IMR-90 (cell line): ENCODE data around the gene MZT2A. TPM values are rescaled to one million over a fixed set of nuclear protein-coding genes. Genes with fewer than 3 reads are reported as not detected.
"Not testable (repeated sequence)": the region's sequence is repeated elsewhere in the genome, so short reads cannot be mapped to it uniquely, and the experiment has no call there.

ENCODE experiments used
- ATAC-seq: fragments of 200-7000 bp; cut with Tn5 transposase; 2 replicates; pipeline ENCODE4 v1.9.1; 2020; ENCODE audit warnings: low read depth, mild to moderate bottlenecking, moderate library complexity
- BruUV-seq: library from RNA; stranded (reverse); fragments of 400-500 nt; replicated peaks from 2 replicates; lab custom pipeline; 2021; lab: Mats Ljungman, UMichigan
- CTCF ChIA-PET: fragments of 300-600 bp; formaldehyde crosslinking; extraction: SDS; loops from one replicate; lab custom pipeline; 2021; ENCODE audit warnings: antibody characterized with exemption; lab: Yijun Ruan, JAX
- POLR2A ChIA-PET: fragments of 300-600 bp; sonication (Branson Sonifier 250); formaldehyde crosslinking; loops from one replicate; lab custom pipeline; 2022; ENCODE audit warnings: antibody characterized with exemption; ENCODE audit not compliant: unreplicated experiment; lab: Charles Lee
- DNase-seq: peaks from one replicate; pipeline ENCODE4 v3.0.0; 2013
- H2AFZ ChIP-seq: replicated peaks from 2 replicates; pipeline ENCODE3; 2013; ENCODE audit warnings: low read length, mild to moderate bottlenecking; ENCODE audit not compliant: poor library complexity
- H2AK5ac ChIP-seq: 2 replicates; pipeline ENCODE4 v1.6.1; 2013; ENCODE audit warnings: low read depth, low read length, inconsistent platforms
- H2AK9ac ChIP-seq: replicated peaks from 2 replicates; pipeline ENCODE3; 2013; ENCODE audit warnings: mild to moderate bottlenecking, low read depth, low read length, moderate library complexity; ENCODE audit not compliant: poor library complexity
- H2BK120ac ChIP-seq: 2 replicates; pipeline ENCODE4 v1.6.1; 2013; ENCODE audit warnings: low read depth, low read length, inconsistent platforms
- H2BK15ac ChIP-seq: 3 replicates; pipeline ENCODE4 v1.6.1; 2013; ENCODE audit warnings: low read depth, low read length, inconsistent platforms
- H2BK20ac ChIP-seq: 2 replicates; pipeline ENCODE4 v1.6.1; 2013; ENCODE audit warnings: low read depth, mild to moderate bottlenecking, inconsistent platforms, low read length, moderate library complexity
- H2BK5ac ChIP-seq: 2 replicates; pipeline ENCODE4 v1.6.1; 2013; ENCODE audit warnings: mild to moderate bottlenecking, low read depth, low read length, inconsistent platforms; ENCODE audit not compliant: poor library complexity, severe bottlenecking
- H3K14ac ChIP-seq: replicated peaks from 2 replicates; pipeline ENCODE4 v1.6.1; 2013; ENCODE audit warnings: low read depth, low read length, inconsistent platforms
- H3K18ac ChIP-seq: 2 replicates; pipeline ENCODE4 v1.6.1; 2013; ENCODE audit warnings: low read depth, low read length, control low read depth
- H3K23ac ChIP-seq: 2 replicates; pipeline ENCODE4 v1.6.1; 2013; ENCODE audit warnings: low read depth, low read length, inconsistent platforms
- H3K27ac ChIP-seq: 2 replicates; pipeline ENCODE4 v1.5.1; 2013; ENCODE audit warnings: mild to moderate bottlenecking, control low read depth, low read length; ENCODE audit not compliant: insufficient read depth
- H3K27me3 ChIP-seq: 2 replicates; pipeline ENCODE4 v1.6.1; 2013; ENCODE audit warnings: low read length; ENCODE audit not compliant: control insufficient read depth, insufficient read depth
- H3K36me3 ChIP-seq: 2 replicates; pipeline ENCODE4 v1.6.1; 2013; ENCODE audit warnings: low read length, mixed read lengths; ENCODE audit not compliant: control insufficient read depth, insufficient read depth
- H3K4ac ChIP-seq: 2 replicates; pipeline ENCODE4 v1.6.1; 2013; ENCODE audit warnings: low read depth, low read length, inconsistent platforms
- H3K4me1 ChIP-seq: 2 replicates; pipeline ENCODE4 v1.6.1; 2013; ENCODE audit warnings: low read length, mixed read lengths; ENCODE audit not compliant: control insufficient read depth, insufficient read depth
- H3K4me2 ChIP-seq: 2 replicates; pipeline ENCODE4 v1.6.1; 2013; ENCODE audit warnings: low read depth, mild to moderate bottlenecking, control low read depth, low read length, moderate library complexity
- H3K4me3 ChIP-seq: 2 replicates; pipeline ENCODE4 v1.5.1; 2013; ENCODE audit warnings: low read depth, mild to moderate bottlenecking, control low read depth, low read length, moderate library complexity; ENCODE audit not compliant: insufficient read depth
- H3K56ac ChIP-seq: 2 replicates; pipeline ENCODE4 v1.6.1; 2013; ENCODE audit warnings: low read length, inconsistent platforms; ENCODE audit not compliant: insufficient read depth; ENCODE audit errors: extremely low read depth
- H3K79me1 ChIP-seq, 2 experiments: 2 replicates each; pipeline ENCODE4 v1.6.1; 2013; ENCODE audit warnings: low read length in 2 of 2, inconsistent platforms in 1 of 2, low read depth in 1 of 2
- H3K9ac ChIP-seq: 2 replicates; pipeline ENCODE4 v1.6.1; 2013; ENCODE audit warnings: low read depth, low read length, control low read depth
- H3K9me1 ChIP-seq: 2 replicates; pipeline ENCODE4 v1.6.1; 2013; ENCODE audit warnings: low read length, inconsistent platforms; ENCODE audit not compliant: insufficient read depth
- H3K9me3 ChIP-seq: 2 replicates; pipeline ENCODE4 v1.6.1; 2013; ENCODE audit warnings: low read length; ENCODE audit not compliant: control insufficient read depth, insufficient read depth
- H4K20me1 ChIP-seq: 2 replicates; pipeline ENCODE4 v1.6.1; 2013; ENCODE audit warnings: low read length, inconsistent platforms; ENCODE audit not compliant: insufficient read depth
- H4K5ac ChIP-seq: 2 replicates; pipeline ENCODE4 v1.6.1; 2013; ENCODE audit warnings: mild to moderate bottlenecking, low read depth, low read length, control low read depth
- H4K8ac ChIP-seq, 2 experiments: 2 replicates each; pipeline ENCODE4 v1.6.1; 2013; ENCODE audit warnings: low read depth in 2 of 2, low read length in 2 of 2, control low read depth in 1 of 2, inconsistent platforms in 1 of 2
- H4K91ac ChIP-seq: 2 replicates; pipeline ENCODE4 v1.6.1; 2013; ENCODE audit warnings: low read depth, low read length, inconsistent platforms; ENCODE audit not compliant: insufficient read depth
- WGBS, 2 experiments: methylation state at CpG; one replicate each; pipeline versions ENCODE4 v1.1.5 to v1.1.7; 2013; ENCODE audit warnings: missing lambda C conversion rate in 2 of 2; ENCODE audit not compliant: insufficient read length in 1 of 2; ENCODE audit errors: extremely low coverage in 2 of 2; 5-methylcytosine and 5-hydroxymethylcytosine counted together
- dilution Hi-C: fragments of 300-500 bp; cut with HindIII; formaldehyde crosslinking; loops from one replicate; pipeline ENCODE4 v1.14.3; 2018; ENCODE audit warnings: low sequenced_read_pairs; ENCODE audit not compliant: unreplicated experiment
- in situ Hi-C: fragments of 300-500 bp; cut with MboI; formaldehyde crosslinking; loops from 3 replicates; pipeline ENCODE4 v1.14.3; 2019; ENCODE audit warnings: low sequenced_read_pairs, inconsistent platforms, mixed read lengths
- intact Hi-C: fragments of 100-400 bp; cut with micrococcal nuclease; formaldehyde crosslinking; loops from 2 replicates; pipeline ENCODE4 v1.10.0; 2022
- polyA plus RNA-seq, 3 experiments: library from polyadenylated mRNA; depleted of rRNA; stranded (reverse); fragments of >200 nt; gene quantifications; 2 replicates each; pipeline ENCODE4 v1.2.3, GENCODE V29; 2012; ENCODE audit warnings: low replicate concordance in 1 of 3
- total RNA-seq: library from RNA; depleted of rRNA; stranded (reverse); fragments of >200 nt; gene quantifications from 2 replicates; pipeline ENCODE4 v1.2.3, GENCODE V29; 2012
- TF ChIP-seq, protein P1 (sequence below): conservative IDR thresholded peaks from 2 replicates; pipeline ENCODE4 v1.5.1; 2012; ENCODE audit warnings: mild to moderate bottlenecking, low read depth, low read length, improper control_type of control experiment

MZT2A gene
- total and polyA plus RNA-seq, 2 of the 4 experiments (the other 2 are of a cell fraction) = 23.1 to 82.3 TPM

DNA sequence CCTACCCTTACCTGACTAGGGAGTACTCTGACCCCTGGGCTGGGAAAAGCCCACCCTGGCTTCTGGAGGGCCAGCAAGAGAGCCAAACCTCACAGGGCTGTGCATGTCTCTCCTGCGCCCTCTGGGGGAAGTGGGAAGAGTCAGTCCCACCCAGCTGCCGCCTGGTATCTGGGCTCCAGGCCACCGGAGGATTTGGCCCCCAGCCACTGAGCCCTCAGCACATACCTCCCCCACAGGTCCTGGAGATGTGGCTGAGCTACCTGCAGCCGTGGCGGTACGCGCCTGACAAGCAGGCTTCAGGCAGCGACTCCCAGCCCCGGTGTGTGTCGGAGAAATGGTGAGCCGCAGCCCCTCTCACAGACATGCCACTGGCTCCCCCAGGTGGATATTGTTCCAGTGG, 24.4 kb upstream of the MZT2A start:
- H4K8ac ChIP-seq, CTCF ChIA-PET, H2BK15ac ChIP-seq, H3K27me3 ChIP-seq, H2AFZ ChIP-seq, H3K4ac ChIP-seq, H4K20me1 ChIP-seq, H3K9ac ChIP-seq, H3K4me3 ChIP-seq, H2BK20ac ChIP-seq, H3K56ac ChIP-seq, H2BK5ac ChIP-seq, H3K9me1 ChIP-seq, intact Hi-C loops, H3K9me3 ChIP-seq, H2BK120ac ChIP-seq, H3K23ac ChIP-seq, H4K91ac ChIP-seq, BruUV-seq, H3K18ac ChIP-seq, H4K5ac ChIP-seq, H3K4me2 ChIP-seq, dilution Hi-C loops, POLR2A ChIA-PET, H3K27ac ChIP-seq, H3K4me1 ChIP-seq, H2AK9ac ChIP-seq, H2AK5ac ChIP-seq, H3K79me1 ChIP-seq, H3K14ac ChIP-seq: not testable (repeated sequence)
- in situ Hi-C loops = loop anchor here (25.0 kb wide), 2 partner anchors 404 to 1354 kb away; partner anchors contain the start of gene PLEKHB2
- peaks cover 31% of the 10 kb centered on the region for H3K36me3 ChIP-seq
- TF ChIP-seq, protein P1, sequence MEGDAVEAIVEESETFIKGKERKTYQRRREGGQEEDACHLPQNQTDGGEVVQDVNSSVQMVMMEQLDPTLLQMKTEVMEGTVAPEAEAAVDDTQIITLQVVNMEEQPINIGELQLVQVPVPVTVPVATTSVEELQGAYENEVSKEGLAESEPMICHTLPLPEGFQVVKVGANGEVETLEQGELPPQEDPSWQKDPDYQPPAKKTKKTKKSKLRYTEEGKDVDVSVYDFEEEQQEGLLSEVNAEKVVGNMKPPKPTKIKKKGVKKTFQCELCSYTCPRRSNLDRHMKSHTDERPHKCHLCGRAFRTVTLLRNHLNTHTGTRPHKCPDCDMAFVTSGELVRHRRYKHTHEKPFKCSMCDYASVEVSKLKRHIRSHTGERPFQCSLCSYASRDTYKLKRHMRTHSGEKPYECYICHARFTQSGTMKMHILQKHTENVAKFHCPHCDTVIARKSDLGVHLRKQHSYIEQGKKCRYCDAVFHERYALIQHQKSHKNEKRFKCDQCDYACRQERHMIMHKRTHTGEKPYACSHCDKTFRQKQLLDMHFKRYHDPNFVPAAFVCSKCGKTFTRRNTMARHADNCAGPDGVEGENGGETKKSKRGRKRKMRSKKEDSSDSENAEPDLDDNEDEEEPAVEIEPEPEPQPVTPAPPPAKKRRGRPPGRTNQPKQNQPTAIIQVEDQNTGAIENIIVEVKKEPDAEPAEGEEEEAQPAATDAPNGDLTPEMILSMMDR = peak; percentile 12; the same call in 1 of the 2 replicates
- DNase-seq (peak; percentile 2), ATAC-seq (peak; percentile 49)
- 80% methylated on average over 1 of the region's 11 CpGs; no CpG with 5 or more reads in 1 of the 2 experiments for WGBS, 2 experiments
